ENCODE measurements around the gene DYSF. TPM values are rescaled to one million over a fixed set of nuclear protein-coding genes. Genes with fewer than 3 reads are reported as not detected.
A peak's percentile ranks its signal among the peaks of the same experiment; 100 is the strongest.

DYSF gene
- total and polyA plus RNA-seq, 8 donors: 1.1 to 5.5 (median 2.1) TPM

GRCh38 chr2:71526141-71526540, 72.8 kb downstream of the DYSF start:
- H3K27me3 ChIP-seq: no peaks in the 10 kb centered on the region
- intact Hi-C loops (cut with DNase I): no loop called here
- FAIRE-seq (no peak), DNase-seq (peak in 1 of 6 donors; percentile 18), ATAC-seq (no peak)
- no peaks in the 10 kb centered on the region for H3K9me3 ChIP-seq
- no peak for TF ChIP-seq CTCF (IDR thresholded peaks at IDR 0.05)
- WGBS, 2 donors: 81 to 85% methylated on average over 17 of the region's 17 CpGs
- H3K27ac ChIP-seq: no peak overlapping the region
- no peaks in the 10 kb centered on the region for H3K4me1 ChIP-seq
- no peak overlapping the region for H3K4me3 ChIP-seq
- no peaks in the 10 kb centered on the region for H3K36me3 ChIP-seq

- intact Hi-C loops (cut with DNase I): no loop called here
- DNase-seq: peak in 1 of 6 donors; percentile 0
- Histone ChIP-seq H3K4me1 (no peaks in the 10 kb centered on the region), H3K4me3 (no peak overlapping the region), H3K27me3 (no peaks in the 10 kb centered on the region), H3K36me3 (no peaks in the 10 kb centered on the region), H3K27ac (no peak overlapping the region), H3K9me3 (no peaks in the 10 kb centered on the region)
- no peak for ATAC-seq
- no peak for TF ChIP-seq CTCF (IDR thresholded peaks at IDR 0.05)
- 53 to 57% methylated on average over 9 of the region's 9 CpGs for WGBS, 2 donors
- FAIRE-seq: no peak
Observed at GRCh38 chr2:71526975-71527374, 73.6 kb downstream of the DYSF start.

- Histone ChIP-seq H3K9me3 (no peaks in the 10 kb centered on the region), H3K27ac (no peak overlapping the region), H3K4me1 (no peaks in the 10 kb centered on the region), H3K4me3 (no peak overlapping the region), H3K36me3 (no peaks in the 10 kb centered on the region), H3K27me3 (no peaks in the 10 kb centered on the region)
- FAIRE-seq (no peak), DNase-seq (peak in 1 of 6 donors; percentile 20), ATAC-seq (no peak)
- intact Hi-C loops (cut with DNase I): no loop called here
- TF ChIP-seq CTCF (IDR thresholded peaks at IDR 0.05): no peak
- 61 to 77% methylated on average over 10 of the region's 10 CpGs for WGBS, 2 donors
Observed at GRCh38 chr2:71528131-71528591, 74.8 kb downstream of the DYSF start.

- Histone ChIP-seq H3K9me3 (no peaks in the 10 kb centered on the region), H3K36me3 (no peaks in the 10 kb centered on the region), H3K4me3 (no peak overlapping the region), H3K4me1 (no peaks in the 10 kb centered on the region), H3K27me3 (no peaks in the 10 kb centered on the region), H3K27ac (no peak overlapping the region)
- ATAC-seq: no peak
- intact Hi-C loops (cut with DNase I): no loop called here
- TF ChIP-seq CTCF (IDR thresholded peaks at IDR 0.05): no peak
- peak in 1 of 6 donors; percentile 31 for DNase-seq
- no peak for FAIRE-seq
- WGBS, 2 donors: 77 to 92% methylated on average over 4 of the region's 4 CpGs
Observed at GRCh38 chr2:71528749-71529148, 75.4 kb downstream of the DYSF start.

- DNase-seq (peak in 1 of 6 donors; percentile 32), ATAC-seq (no peak), FAIRE-seq (no peak)
- WGBS, 2 donors: 62 to 75% methylated on average over 8 of the region's 8 CpGs
- no peak for TF ChIP-seq CTCF (IDR thresholded peaks at IDR 0.05)
- no peak overlapping the region for H3K27ac ChIP-seq
- no peaks in the 10 kb centered on the region for H3K4me1 ChIP-seq
- H3K4me3 ChIP-seq: no peak overlapping the region
- no peaks in the 10 kb centered on the region for H3K9me3 ChIP-seq
- intact Hi-C loops (cut with DNase I): no loop called here
- no peaks in the 10 kb centered on the region for H3K36me3 ChIP-seq
- no peaks in the 10 kb centered on the region for H3K27me3 ChIP-seq
Observed at GRCh38 chr2:71530211-71530610, 76.8 kb downstream of the DYSF start.
